AG04449 (cell line): ENCODE data around the gene SATL1.
"Not testable (repeated sequence)": the region's sequence is repeated elsewhere in the genome, so short reads cannot be mapped to it uniquely, and the experiment has no call there.

Experiments used
- CTCF ChIA-PET: fragments of 350-600 bp; formaldehyde crosslinking; extraction: SDS; loops from one replicate; lab custom pipeline; 2021; ENCODE audit warnings: antibody characterized with exemption; lab: Yijun Ruan, JAX
- POLR2A ChIA-PET: fragments of 400-600, 350-600 bp; formaldehyde crosslinking; extraction: SDS; loops from one replicate; lab custom pipeline; 2020; ENCODE audit warnings: antibody characterized with exemption, inconsistent platforms; lab: Yijun Ruan, JAX
- DNase-seq: peaks from one replicate; pipeline ENCODE4 v3.0.0-alpha.2; 2010; ENCODE audit warnings: low read depth, low spot score
- H3K4me3 ChIP-seq: 2 replicates; pipeline ENCODE4 v1.5.1; 2011; ENCODE audit warnings: low read depth, mild to moderate bottlenecking, control low read depth, low read length
- TF ChIP-seq, protein P1 (sequence below): IDR thresholded peaks from one replicate; pipeline ENCODE4 v1.5.1; 2011; ENCODE audit warnings: mild to moderate bottlenecking, moderate library complexity, low read length, control low read depth, inconsistent platforms; ENCODE audit not compliant: insufficient read depth; ENCODE audit errors: missing control alignments

Gene SATL1

GRCh38 chrX:85089321-85089840 lies 154.2 kb downstream of the SATL1 start:
- ChIA-PET POLR2A (no interaction called here), CTCF (interaction anchor here (1.0 kb wide), 1 partner anchor 23 kb away, joined by 3 read pairs; no protein-coding TSS in a partner anchor)
- DNase-seq = no peak
- H3K4me3 ChIP-seq = no peak overlapping the region
- TF ChIP-seq, protein P1, sequence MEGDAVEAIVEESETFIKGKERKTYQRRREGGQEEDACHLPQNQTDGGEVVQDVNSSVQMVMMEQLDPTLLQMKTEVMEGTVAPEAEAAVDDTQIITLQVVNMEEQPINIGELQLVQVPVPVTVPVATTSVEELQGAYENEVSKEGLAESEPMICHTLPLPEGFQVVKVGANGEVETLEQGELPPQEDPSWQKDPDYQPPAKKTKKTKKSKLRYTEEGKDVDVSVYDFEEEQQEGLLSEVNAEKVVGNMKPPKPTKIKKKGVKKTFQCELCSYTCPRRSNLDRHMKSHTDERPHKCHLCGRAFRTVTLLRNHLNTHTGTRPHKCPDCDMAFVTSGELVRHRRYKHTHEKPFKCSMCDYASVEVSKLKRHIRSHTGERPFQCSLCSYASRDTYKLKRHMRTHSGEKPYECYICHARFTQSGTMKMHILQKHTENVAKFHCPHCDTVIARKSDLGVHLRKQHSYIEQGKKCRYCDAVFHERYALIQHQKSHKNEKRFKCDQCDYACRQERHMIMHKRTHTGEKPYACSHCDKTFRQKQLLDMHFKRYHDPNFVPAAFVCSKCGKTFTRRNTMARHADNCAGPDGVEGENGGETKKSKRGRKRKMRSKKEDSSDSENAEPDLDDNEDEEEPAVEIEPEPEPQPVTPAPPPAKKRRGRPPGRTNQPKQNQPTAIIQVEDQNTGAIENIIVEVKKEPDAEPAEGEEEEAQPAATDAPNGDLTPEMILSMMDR = no peak

DNA sequence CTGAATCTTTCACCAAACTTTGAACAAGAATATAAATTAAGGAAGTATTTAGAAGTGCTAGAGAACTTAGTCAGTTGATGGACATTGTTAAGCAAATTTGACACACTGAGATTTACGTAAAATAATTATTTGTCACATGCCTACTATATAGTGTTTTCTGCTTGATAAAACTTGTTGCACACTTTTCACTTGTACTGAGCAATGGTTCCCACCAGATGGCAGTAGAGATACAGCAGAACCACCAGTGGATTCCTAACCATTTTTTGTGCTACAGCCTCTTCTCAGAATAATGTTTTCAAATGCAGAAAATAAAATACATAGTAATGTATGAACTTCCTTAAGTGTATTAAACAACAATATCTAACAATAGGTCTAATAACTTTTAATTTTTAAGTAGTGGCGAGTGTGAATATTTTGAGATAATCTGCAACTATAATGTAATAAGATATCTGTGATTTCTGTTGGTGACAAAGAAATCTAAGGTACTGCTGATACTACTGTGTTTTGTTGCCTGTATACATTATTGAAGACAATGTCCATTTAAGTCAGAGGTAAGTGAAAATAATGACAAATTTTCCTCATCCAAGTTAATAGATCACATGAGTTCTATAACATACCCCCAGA lies 158.7 kb downstream of the SATL1 start:
- POLR2A ChIA-PET = no interaction called here
- TF ChIP-seq, protein P1 = peak; percentile 67
- no peak for DNase-seq
- H3K4me3 ChIP-seq = no peak overlapping the region
- CTCF ChIA-PET = interaction anchor here (0.7 to 2.4 kb wide), 5 partner anchors 8 to 458 kb away, joined by 3 to 10 read pairs (median 3); no protein-coding TSS in a partner anchor

GRCh38 chrX:85077247-85077646 lies 166.3 kb downstream of the SATL1 start:
- POLR2A ChIA-PET, CTCF ChIA-PET, DNase-seq, H3K4me3 ChIP-seq: not testable (repeated sequence)

DNA sequence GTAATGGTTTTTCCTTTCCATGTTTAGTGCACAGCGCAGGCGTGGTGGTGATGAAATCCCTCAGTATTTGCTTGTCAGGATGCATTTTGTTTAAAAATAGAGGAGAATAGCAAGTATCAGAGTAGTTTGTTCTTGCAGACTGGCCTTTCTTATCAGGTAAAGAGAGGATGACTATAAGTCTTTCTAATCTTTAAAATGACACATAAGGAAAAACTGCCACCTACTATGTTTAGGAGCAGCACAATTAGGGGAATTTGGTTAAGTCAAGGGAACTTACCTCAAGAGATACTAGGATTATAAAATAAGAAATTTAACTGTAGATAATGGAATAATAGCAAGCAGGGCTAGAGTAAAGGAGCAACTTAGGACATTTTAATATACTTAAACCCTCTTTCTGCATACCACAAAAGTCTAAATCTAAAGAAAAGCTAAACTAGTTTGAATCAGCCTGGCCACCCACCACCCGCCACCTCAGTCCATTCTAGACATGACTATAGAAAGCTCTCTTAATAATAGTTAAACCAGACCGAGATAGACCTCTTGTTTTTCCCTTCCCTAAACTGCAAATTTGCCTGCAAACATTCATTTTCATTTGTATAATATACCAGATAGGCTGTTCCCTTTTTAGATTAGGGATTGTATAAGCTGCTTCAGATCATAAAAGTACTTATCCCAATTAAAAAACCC lies 177.9 kb downstream of the SATL1 start:
- POLR2A ChIA-PET = no interaction called here
- CTCF ChIA-PET = no interaction called here
- H3K4me3 ChIP-seq = no peak overlapping the region
- TF ChIP-seq, protein P1 = no peak
- no peak for DNase-seq

GRCh38 chrX:85052636-85053343 lies 190.8 kb downstream of the SATL1 start:
- ChIA-PET CTCF (interaction anchor here (1.3 to 6.8 kb wide), 2 partner anchors 9 to 323 kb away, joined by 3 to 32 read pairs; no protein-coding TSS in a partner anchor), POLR2A (no interaction called here)
- H3K4me3 ChIP-seq = no peak overlapping the region
- TF ChIP-seq, protein P1 = no peak
- DNase-seq = peak; percentile 53

- TF ChIP-seq, protein P1 = no peak
- H3K4me3 ChIP-seq = no peak overlapping the region
- CTCF ChIA-PET = interaction anchor here (1.3 to 6.8 kb wide), 2 partner anchors 8 to 322 kb away, joined by 3 to 32 read pairs; no protein-coding TSS in a partner anchor
- no peak for DNase-seq
- POLR2A ChIA-PET = no interaction called here
Observed at GRCh38 chrX:85052205-85052604, 191.4 kb downstream of the SATL1 start.
